NCI-H1436 treated with DMSO at 0.1 percent for 48 hours (cell line): ENCODE results near the gene SH2D3C.

Source experiments
- DNase-seq: peaks from one replicate; lab custom pipeline; 2025; lab: John Stamatoyannopoulos, UW

SH2D3C gene

DNA sequence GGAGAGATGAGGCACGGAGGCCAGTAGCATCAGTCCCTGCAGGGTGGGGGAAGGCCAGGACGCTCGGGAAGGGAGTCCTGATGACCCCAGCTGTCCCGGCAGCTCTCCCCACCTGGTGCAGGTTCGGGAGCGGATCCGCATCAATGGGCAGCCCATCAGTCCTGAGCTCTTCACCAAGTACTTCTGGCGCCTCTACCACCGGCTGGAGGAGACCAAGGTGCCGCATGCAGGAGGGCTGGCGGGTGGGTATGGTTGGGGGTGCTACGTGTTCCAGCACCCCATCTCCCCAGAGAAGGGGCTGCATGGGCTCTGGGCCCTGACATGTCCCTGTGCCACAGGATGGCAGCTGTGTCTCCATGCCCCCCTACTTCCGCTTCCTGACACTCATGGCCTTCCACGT, 28.4 kb upstream of the SH2D3C start:
- DNase-seq: no peak

DNA sequence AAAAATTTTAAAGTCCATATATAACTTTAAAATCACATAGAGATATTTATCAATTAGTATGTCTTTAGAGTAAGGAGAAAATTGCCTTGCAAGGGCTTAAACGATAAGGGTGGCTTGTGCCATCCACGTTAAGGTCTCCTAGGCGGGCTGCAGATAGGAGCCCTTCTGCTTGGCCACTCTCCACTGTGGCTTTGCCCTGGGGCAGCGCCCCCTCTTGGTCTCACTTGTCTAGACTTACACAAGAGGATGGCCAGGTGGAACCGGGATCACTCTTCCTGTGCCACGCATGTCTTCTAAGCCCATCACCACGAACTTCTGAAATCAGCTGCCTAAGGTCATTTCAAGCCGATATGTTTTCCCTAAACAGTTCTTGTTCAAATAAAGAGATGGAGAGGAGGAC, 27.2 kb upstream of the SH2D3C start:
- no peak for DNase-seq

- no peak for DNase-seq
These were observed 25.3 kb upstream of the SH2D3C start for GRCh38 chr9:127803507-127804352.

DNA sequence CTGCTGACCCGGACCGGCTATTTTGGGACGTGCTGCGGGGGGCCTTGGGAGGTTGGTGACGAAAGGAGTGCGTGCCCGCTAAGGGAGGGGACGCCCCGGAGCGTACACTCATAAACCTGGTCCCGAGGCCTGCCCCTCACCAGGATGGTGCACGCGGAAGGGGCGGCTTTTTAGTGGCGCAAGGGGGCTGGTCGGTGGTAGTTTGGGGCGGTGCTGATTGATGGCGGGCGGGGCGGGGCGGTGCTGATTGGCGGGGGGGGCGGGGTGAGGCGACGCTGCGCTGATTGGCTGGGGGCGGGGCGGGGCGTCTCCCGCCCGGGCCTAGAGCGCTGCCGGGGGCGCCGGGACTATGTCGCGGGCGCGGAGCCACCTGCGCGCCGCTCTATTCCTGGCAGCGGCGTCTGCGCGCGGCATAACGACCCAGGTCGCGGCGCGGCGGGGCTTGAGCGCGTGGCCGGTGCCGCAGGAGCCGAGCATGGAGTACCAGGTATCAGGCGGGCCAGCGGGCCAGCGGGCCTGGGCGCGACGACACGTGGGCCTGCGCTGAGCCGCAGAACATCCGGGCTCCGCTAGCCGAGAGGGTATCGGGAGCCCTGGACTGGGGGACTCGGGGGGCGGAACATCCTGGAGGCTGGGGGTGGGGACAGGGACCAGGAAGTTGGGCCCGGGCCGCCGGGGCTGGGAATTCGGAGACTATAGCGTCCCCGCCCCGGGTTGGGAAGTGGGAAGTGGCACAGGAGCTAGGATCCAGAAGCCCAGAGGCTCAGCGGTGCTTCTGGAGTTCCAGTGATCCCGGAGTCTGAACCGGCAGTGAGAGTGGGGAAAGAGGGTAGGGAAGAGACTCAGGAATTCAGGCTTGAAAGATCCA, 24.3 kb upstream of the SH2D3C start, which contains the start of gene FPGS:
Gene FPGS, plus strand, starts transcription at position 307 of the 868 bp plus-strand sequence. Its CDS starts 43 bp downstream, at position 350.
- DNase-seq: no peak

GRCh38 chr9:127801955-127802575, 23.6 kb upstream of the SH2D3C start:
- no peak for DNase-seq

DNA sequence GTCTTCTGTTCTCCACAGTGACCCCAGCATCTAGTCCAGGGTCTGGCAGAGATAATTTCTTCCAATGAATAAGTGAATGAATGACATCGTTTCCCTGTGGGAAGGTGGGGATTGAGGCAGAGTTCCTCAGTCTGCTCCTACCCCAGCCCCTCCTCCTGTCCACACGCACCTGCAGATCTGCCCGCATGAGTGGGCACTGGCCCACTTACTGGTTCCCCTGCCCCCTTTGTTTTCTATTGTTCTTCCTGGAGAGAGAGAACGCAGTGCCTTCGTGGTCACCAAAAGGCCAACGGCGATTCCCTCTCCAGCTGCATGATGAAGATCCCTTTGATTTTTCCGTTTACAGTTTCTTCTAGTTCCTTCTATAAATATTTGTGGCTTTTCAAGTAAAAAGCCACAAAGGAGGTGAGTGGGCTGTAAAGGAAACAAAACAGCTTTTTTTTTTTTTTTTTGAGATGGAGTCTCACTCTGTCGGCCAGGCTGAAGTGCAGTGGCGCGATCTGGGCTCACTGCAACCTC, 18.4 kb upstream of the SH2D3C start:
- DNase-seq: no peak

GRCh38 chr9:127796225-127796813, 17.9 kb upstream of the SH2D3C start:
- no peak for DNase-seq

GRCh38 chr9:127794001-127794791, 15.7 kb upstream of the SH2D3C start:
- DNase-seq: no peak

DNA sequence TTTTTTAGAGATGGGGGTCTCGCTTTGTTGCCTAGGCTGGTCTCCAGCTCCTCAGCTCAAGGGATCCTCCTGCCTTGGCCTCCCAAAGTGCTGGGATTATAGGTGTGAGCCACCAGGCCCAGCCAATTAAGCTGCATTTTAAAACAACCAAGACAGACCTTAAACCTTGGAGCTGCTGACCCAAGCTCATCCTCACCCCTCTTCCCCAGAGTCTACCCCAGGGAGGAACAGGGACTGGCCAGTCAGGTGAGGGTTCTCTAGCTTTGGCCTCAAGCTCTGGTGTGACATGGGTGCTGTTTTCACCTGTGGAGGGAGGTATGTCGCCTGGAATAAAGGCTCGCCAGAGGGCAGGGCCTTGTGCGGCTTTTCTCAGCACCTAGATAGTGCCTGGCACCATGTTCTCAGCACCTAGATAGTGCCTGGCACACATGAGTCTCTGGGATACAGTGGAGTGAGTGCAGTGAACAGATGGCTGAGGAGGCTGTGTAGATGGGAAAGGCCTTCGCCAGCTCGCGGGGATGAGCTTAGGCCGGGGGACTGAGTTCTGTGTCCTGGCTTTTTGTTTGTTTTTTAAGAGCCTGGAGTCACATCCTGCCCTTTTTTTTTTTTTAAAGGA, 14.7 kb upstream of the SH2D3C start:
- DNase-seq: no peak

DNA sequence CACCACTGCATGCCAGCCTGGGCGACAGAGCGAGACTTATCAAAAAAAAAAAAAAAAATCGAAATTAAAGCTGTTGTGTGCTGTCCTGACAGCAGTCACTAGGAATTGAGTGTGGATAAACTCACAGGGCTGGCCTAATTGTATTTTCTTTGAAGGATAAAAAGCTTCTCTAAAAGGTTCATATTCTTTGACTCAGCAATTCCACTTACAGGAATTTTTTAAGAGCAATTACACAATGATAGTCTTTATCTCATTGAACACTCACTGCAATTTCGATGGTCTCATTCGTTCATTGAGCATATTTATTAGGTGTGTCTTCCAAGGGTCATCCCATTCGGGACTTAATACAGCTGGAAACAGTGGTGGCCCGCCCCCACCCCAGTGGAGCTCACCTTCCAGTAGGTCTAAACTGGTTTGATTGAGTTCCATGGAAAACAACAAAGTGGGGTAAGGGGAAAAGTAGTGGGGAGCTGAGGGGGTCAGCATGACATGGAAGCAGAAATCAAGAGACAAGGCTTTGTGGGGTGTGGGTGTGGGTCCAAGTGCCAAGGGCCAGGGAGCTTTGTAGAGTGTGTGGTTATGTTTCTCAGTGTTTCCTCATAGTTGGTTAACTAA, 14.1 kb upstream of the SH2D3C start:
- no peak for DNase-seq

- DNase-seq: no peak
These were observed 12.6 kb upstream of the SH2D3C start for GRCh38 chr9:127791085-127791484.

- DNase-seq: no peak
These were observed 11.8 kb upstream of the SH2D3C start for GRCh38 chr9:127790094-127790855.

GRCh38 chr9:127789179-127789578, 10.7 kb upstream of the SH2D3C start:
- no peak for DNase-seq

- DNase-seq: no peak
These were observed 10.0 kb upstream of the SH2D3C start for GRCh38 chr9:127788337-127789011.

GRCh38 chr9:127786773-127787104, 8.3 kb upstream of the SH2D3C start:
- DNase-seq: no peak

DNA sequence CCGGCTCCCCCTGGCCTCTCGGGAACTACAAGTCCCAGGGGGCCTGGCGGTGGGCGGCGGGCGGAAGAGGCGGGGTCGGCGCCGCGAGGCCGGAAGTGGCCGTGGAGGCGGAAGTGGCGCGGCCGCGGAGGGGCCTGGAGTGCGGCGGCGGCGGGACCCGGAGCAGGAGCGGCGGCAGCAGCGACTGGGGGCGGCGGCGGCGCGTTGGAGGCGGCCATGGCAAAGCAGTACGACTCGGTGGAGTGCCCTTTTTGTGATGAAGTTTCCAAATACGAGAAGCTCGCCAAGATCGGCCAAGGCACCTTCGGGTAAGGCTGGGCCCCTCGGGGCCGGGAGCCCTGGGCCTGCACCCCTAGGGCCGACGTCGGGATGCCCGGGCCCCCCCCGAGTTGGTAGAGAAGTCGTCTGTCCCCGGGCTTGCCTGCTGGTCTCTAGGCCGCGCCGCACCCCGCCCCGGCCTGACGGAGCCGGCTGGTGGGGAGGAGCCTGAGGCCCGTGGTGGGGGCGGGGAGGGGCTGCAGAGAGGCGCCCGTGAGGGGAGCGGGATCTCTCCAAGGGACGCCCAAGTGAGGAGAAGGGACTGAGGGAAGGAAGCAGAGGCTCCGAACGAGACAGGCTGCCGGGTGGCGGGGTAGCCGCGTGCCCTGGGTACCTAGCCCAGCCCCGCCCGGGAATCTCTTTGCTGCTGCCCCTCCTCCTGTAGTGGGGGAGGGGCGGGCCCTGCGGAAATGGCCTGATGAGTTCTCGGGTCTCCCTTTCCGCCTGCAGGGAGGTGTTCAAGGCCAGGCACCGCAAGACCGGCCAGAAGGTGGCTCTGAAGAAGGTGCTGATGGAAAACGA, 7.7 kb upstream of the SH2D3C start, which contains the start of gene CDK9:
Gene CDK9, plus strand, starts transcription at position 102 of the 840 bp plus-strand sequence. Its CDS starts 115 bp downstream, at position 217.
- no peak for DNase-seq

GRCh38 chr9:127785023-127785932, 6.8 kb upstream of the SH2D3C start:
- DNase-seq: no peak
